SK-N-SH (cell line): ENCODE results near the gene RANBP10. TPM values are rescaled to one million over a fixed set of nuclear protein-coding genes. Genes with fewer than 3 reads are reported as not detected.

Experiments
- CTCF ChIA-PET: fragments of 300-600, 350-600 bp; formaldehyde crosslinking; extraction: SDS; loops from one replicate; lab custom pipeline; 2021; lab: Yijun Ruan, JAX
- POLR2A ChIA-PET: fragments of 350-600 bp; sonication (Branson Sonifier 250); formaldehyde crosslinking; extraction: SDS; loops from one replicate; lab custom pipeline; 2020; ENCODE audit warnings: antibody characterized with exemption, inconsistent platforms; lab: Yijun Ruan, JAX
- DNase-seq: peaks from one replicate; pipeline ENCODE4 v3.0.0; 2012
- H2AFZ ChIP-seq: fragments of 200-600 bp; sonication (generic); 2 replicates; pipeline ENCODE4 v1.8.1; 2016; ENCODE audit warnings: antibody characterized with exemption, mild to moderate bottlenecking, low read depth
- H3F3A ChIP-seq: fragments of 200-600 bp; sonication (generic); replicated peaks from 2 replicates; pipeline ENCODE3; 2016; ENCODE audit warnings: antibody characterized with exemption, mild to moderate bottlenecking; ENCODE audit not compliant: insufficient read depth
- H3K27ac ChIP-seq, 2 experiments: fragments of 200-500 bp in 1 of 2; fragments of 200-600 bp in 1 of 2; sonication (Bioruptor generic) in 1 of 2; sonication (generic), shearing (Covaris generic) in 1 of 2; 2 replicates each; pipeline versions ENCODE4 v1.5.1 to v1.6.1; 2014 to 2016; ENCODE audit warnings: low read depth in 2 of 2, inconsistent platforms in 1 of 2, low read length in 1 of 2, mild to moderate bottlenecking in 1 of 2, mixed read lengths in 1 of 2
- H3K27me3 ChIP-seq: fragments of 200-600 bp; sonication (generic), shearing (Covaris generic); 2 replicates; pipeline ENCODE4 v1.6.1; 2016; ENCODE audit warnings: mixed run types; ENCODE audit not compliant: insufficient read depth
- H3K36me3 ChIP-seq, 2 experiments: fragments of 200-500 bp in 1 of 2; fragments of 200-600 bp in 1 of 2; sonication (Bioruptor generic) in 1 of 2; sonication (generic) in 1 of 2; replicated peaks in 1 of 2; 2 replicates each; pipeline versions ENCODE3 to v1.5.1; 2014 to 2016; ENCODE audit warnings: low read length in 1 of 2, mild to moderate bottlenecking in 1 of 2; ENCODE audit not compliant: insufficient read depth in 2 of 2, control insufficient read depth in 1 of 2
- H3K4me1 ChIP-seq, 2 experiments: fragments of 200-500 bp in 1 of 2; fragments of 200-600 bp in 1 of 2; sonication (Bioruptor generic) in 1 of 2; sonication (generic), shearing (Covaris generic) in 1 of 2; 2 replicates each; pipeline versions ENCODE4 v1.5.1 to v1.6.1; 2014 to 2016; ENCODE audit warnings: low read depth in 1 of 2, low read length in 1 of 2, mixed run types in 1 of 2; ENCODE audit not compliant: insufficient read depth in 2 of 2, control insufficient read depth in 1 of 2
- H3K4me2 ChIP-seq: fragments of 200-600 bp; sonication (generic), shearing (Covaris generic); 2 replicates; pipeline ENCODE4 v1.6.1; 2017; ENCODE audit warnings: mixed run types
- H3K4me3 ChIP-seq, 2 experiments: fragments of 200-500 bp in 1 of 2; fragments of 200-600 bp in 1 of 2; sonication (Bioruptor generic) in 1 of 2; sonication (generic), shearing (Covaris generic) in 1 of 2; 2 replicates each; pipeline versions ENCODE4 v1.5.1 to v1.8.1; 2014 to 2016; ENCODE audit warnings: low read depth in 2 of 2, inconsistent platforms in 1 of 2, low read length in 1 of 2, mild to moderate bottlenecking in 1 of 2, mixed read lengths in 1 of 2, moderate library complexity in 1 of 2
- H3K79me2 ChIP-seq: fragments of 200-600 bp; sonication (generic); 2 replicates; pipeline ENCODE4 v1.8.1; 2017; ENCODE audit warnings: mild to moderate bottlenecking; ENCODE audit not compliant: insufficient read depth
- H3K9ac ChIP-seq: fragments of 200-600 bp; sonication (generic); 2 replicates; pipeline ENCODE4 v1.6.1; 2017; ENCODE audit warnings: mixed run types
- H3K9me2 ChIP-seq: fragments of 200-600 bp; sonication (generic); 2 replicates; pipeline ENCODE4 v1.6.1; 2017; ENCODE audit warnings: mixed run types
- H3K9me3 ChIP-seq: fragments of 200-600 bp; sonication (generic); 2 replicates; pipeline ENCODE4 v1.6.1; 2017; ENCODE audit warnings: mixed run types, mild to moderate bottlenecking, moderate library complexity
- H4K20me1 ChIP-seq: fragments of 200-600 bp; sonication (generic); 2 replicates; pipeline ENCODE4 v1.6.1; 2017; ENCODE audit warnings: mild to moderate bottlenecking, mixed run types; ENCODE audit not compliant: insufficient read depth
- CHD2 ChIP-seq: fragments of 150-350 bp; IDR thresholded peaks from 2 replicates; pipeline ENCODE4 v1.6.1; 2018; ENCODE audit warnings: low read length; ENCODE audit not compliant: partially characterized antibody
- CTCF ChIP-seq: fragments of 200-600 bp; sonication (generic); IDR thresholded peaks from 2 replicates; pipeline ENCODE4 v1.6.1; 2017; ENCODE audit warnings: antibody characterized with exemption, mild to moderate bottlenecking, moderate library complexity
- EP300 ChIP-seq, 2 experiments: IDR thresholded peaks; 2 replicates each; pipeline versions ENCODE4 v1.4.0 to v1.6.1; 2012; ENCODE audit warnings: borderline replicate concordance in 1 of 2, low read depth in 1 of 2, low read length in 1 of 2
- FOXJ3 ChIP-seq: sonication (generic); formaldehyde crosslinking; IDR thresholded peaks from 2 replicates; pipeline ENCODE4 v1.5.1; 2020; ENCODE audit warnings: mild to moderate bottlenecking, missing genetic modification reagents
- FOXM1 ChIP-seq: IDR thresholded peaks from 2 replicates; pipeline ENCODE4 v1.4.0; 2012; ENCODE audit warnings: low read depth, mild to moderate bottlenecking
- GATA2 ChIP-seq: sonication (generic); formaldehyde crosslinking; IDR thresholded peaks from 2 replicates; pipeline ENCODE4 v1.5.0; 2020; ENCODE audit warnings: mild to moderate bottlenecking, missing genetic modification reagents
- IRF3 ChIP-seq: fragments of 150-350 bp; IDR thresholded peaks from 2 replicates; pipeline ENCODE4 v1.6.1; 2016; ENCODE audit warnings: mild to moderate bottlenecking, low read depth, low read length
- MEF2A ChIP-seq: IDR thresholded peaks from 2 replicates; pipeline ENCODE4 v1.4.0; 2012; ENCODE audit warnings: low read depth, borderline replicate concordance
- NFIC ChIP-seq: IDR thresholded peaks from 2 replicates; pipeline ENCODE4 v1.4.0; 2012; ENCODE audit warnings: borderline replicate concordance
- NRF1 ChIP-seq: IDR thresholded peaks from 2 replicates; pipeline ENCODE4 v1.6.1; 2012; ENCODE audit warnings: low read depth, mild to moderate bottlenecking, low read length
- PBX3 ChIP-seq: IDR thresholded peaks from 2 replicates; pipeline ENCODE4; 2012
- POLR2AphosphoS5 ChIP-seq: IDR thresholded peaks from 2 replicates; pipeline ENCODE4 v1.6.1; 2012; ENCODE audit warnings: low read depth, low read length
- RAD21 ChIP-seq: IDR thresholded peaks from 2 replicates; pipeline ENCODE4 v1.6.1; 2012; ENCODE audit warnings: mild to moderate bottlenecking, low read length
- RFX5 ChIP-seq: IDR thresholded peaks from 2 replicates; pipeline ENCODE4 v1.6.1; 2012; ENCODE audit warnings: mild to moderate bottlenecking, improper control_type of control experiment, low read length
- SIN3A ChIP-seq: IDR thresholded peaks from 2 replicates; pipeline ENCODE4 v1.6.1; 2012; ENCODE audit warnings: low read depth, mild to moderate bottlenecking, low read length, moderate library complexity, borderline replicate concordance
- SMC3 ChIP-seq: IDR thresholded peaks from 2 replicates; pipeline ENCODE4 v1.6.1; 2012; ENCODE audit warnings: low read depth, low read length, improper control_type of control experiment
- TAF1 ChIP-seq: IDR thresholded peaks from 2 replicates; pipeline ENCODE4 v1.6.1; 2012; ENCODE audit warnings: low read depth, mild to moderate bottlenecking, low read length, moderate library complexity, borderline replicate concordance
- USF1 ChIP-seq: IDR thresholded peaks from 2 replicates; pipeline ENCODE4 v1.4.0; 2012; ENCODE audit warnings: low read depth, borderline replicate concordance
- ZBTB33 ChIP-seq: IDR thresholded peaks from 2 replicates; pipeline ENCODE4 v1.4.0; 2012; ENCODE audit warnings: low read depth, borderline replicate concordance
- WGBS: methylation state at CpG from one replicate; pipeline ENCODE4 v1.1.6; 2017; ENCODE audit warnings: low lambda C conversion rate; 5-methylcytosine and 5-hydroxymethylcytosine counted together
- polyA plus RNA-seq, 3 experiments: library from polyadenylated mRNA; depleted of rRNA; stranded (reverse); fragments of >200 nt; gene quantifications; 2 replicates each; pipeline ENCODE4 v1.2.3, GENCODE V29; 2012

RANBP10 gene
- polyA plus RNA-seq, 1 of the 3 experiments (the other 2 are of a cell fraction) = 12.1 TPM

GRCh38 chr16:67855789-67856188 lies 49.4 kb upstream of the RANBP10 start:
- Histone ChIP-seq H3F3A (peaks cover 12% of the 10 kb centered on the region), H2AFZ (no peak overlapping the region), H3K9me3 (no peaks in the 10 kb centered on the region), H3K9ac (no peak overlapping the region), H3K4me3 (no peak overlapping the region), H3K4me1 (peaks cover 2 to 8% of the 10 kb centered on the region in 2 experiments; a peak in 2 of 4 replicates), H4K20me1 (peaks cover 99% of the 10 kb centered on the region), H3K27ac (no peak overlapping the region), H3K9me2 (no peaks in the 10 kb centered on the region), H3K27me3 (no peaks in the 10 kb centered on the region), H3K79me2 (peaks cover 100% of the 10 kb centered on the region), H3K4me2 (no peak overlapping the region), H3K36me3 (peaks cover 4 to 12% of the 10 kb centered on the region in 2 experiments)
- WGBS = 90% methylated on average over 10 of the region's 10 CpGs
- TF ChIP-seq CHD2 (no peak), CTCF (no peak), USF1 (no peak), POLR2AphosphoS5 (no peak), PBX3 (no peak), ZBTB33 (no peak), RAD21 (no peak), FOXJ3 (CRISPR knock-in tag) (no peak), MEF2A (no peak), RFX5 (no peak), FOXM1 (no peak), SMC3 (no peak), NFIC (no peak), IRF3 (no peak), EP300 (IDR thresholded peaks at IDR 0.05; ENCODE audit: borderline replicate concordance in 1 of 2, low read depth in 1 of 2, low read length in 1 of 2) (no peak), GATA2 (CRISPR knock-in tag) (no peak), NRF1 (no peak), SIN3A (no peak), TAF1 (no peak)
- no peak for DNase-seq
- ChIA-PET POLR2A (interaction anchor here (1.7 kb wide), 1 partner anchor 22 kb away, joined by 3 read pairs; no protein-coding TSS in a partner anchor), CTCF (interaction anchor here (0.6 to 2.0 kb wide), 5 partner anchors 28 to 597 kb away, joined by 3 to 10 read pairs (median 4); partner anchors contain the start of gene NRN1L)
